Progenitor cell of endocrine pancreas (in vitro differentiated cells): Measurements from ENCODE around the gene HOXD4. TPM values are rescaled to one million over a fixed set of nuclear protein-coding genes. Genes with fewer than 3 reads are reported as not detected.

ENCODE experiments used
- DNase-seq: peaks from one replicate; pipeline ENCODE4 v3.0.0; 2021; ENCODE audit warnings: low spot score; ENCODE audit not compliant: unreplicated experiment
- H3K27ac Mint-ChIP-seq: 2 replicates; pipeline ENCODE4 v1.8.0; 2021; ENCODE audit warnings: mild to moderate bottlenecking, moderate library complexity, mixed read lengths
- H3K27me3 Mint-ChIP-seq: 2 replicates; pipeline ENCODE4 v1.8.0; 2021; ENCODE audit warnings: mixed read lengths
- H3K36me3 Mint-ChIP-seq: 2 replicates; pipeline ENCODE4 v1.8.0; 2022; ENCODE audit warnings: mixed read lengths; ENCODE audit not compliant: insufficient read depth
- H3K4me1 Mint-ChIP-seq: 2 replicates; pipeline ENCODE4 v1.8.0; 2021; ENCODE audit warnings: low read depth, mixed read lengths
- H3K4me3 Mint-ChIP-seq: 2 replicates; pipeline ENCODE4 v1.8.0; 2021; ENCODE audit warnings: low read depth, mild to moderate bottlenecking, moderate library complexity, mixed read lengths
- H3K9me3 Mint-ChIP-seq: 2 replicates; pipeline ENCODE4 v1.8.0; 2021; ENCODE audit warnings: low read depth, mixed read lengths
- long read RNA-seq: library from polyadenylated mRNA; unstranded; transcript quantifications from one replicate; pipeline ENCODE4 v2.0.0, GENCODE V29; 2020
- total RNA-seq: library from RNA; stranded (reverse); gene quantifications from 2 replicates; pipeline ENCODE4 v1.2.1, GENCODE V29; 2021
- TF ChIP-seq, protein P1 (sequence below): fragments of 200-600 bp; sonication (generic); IDR thresholded peaks from one replicate; pipeline ENCODE4 v1.5.0; 2021; ENCODE audit warnings: antibody characterized with exemption, mild to moderate bottlenecking; ENCODE audit not compliant: unreplicated experiment

The HOXD4 gene
- total RNA-seq = not detected in 2 replicates
- long read RNA-seq = 0 reads

DNA sequence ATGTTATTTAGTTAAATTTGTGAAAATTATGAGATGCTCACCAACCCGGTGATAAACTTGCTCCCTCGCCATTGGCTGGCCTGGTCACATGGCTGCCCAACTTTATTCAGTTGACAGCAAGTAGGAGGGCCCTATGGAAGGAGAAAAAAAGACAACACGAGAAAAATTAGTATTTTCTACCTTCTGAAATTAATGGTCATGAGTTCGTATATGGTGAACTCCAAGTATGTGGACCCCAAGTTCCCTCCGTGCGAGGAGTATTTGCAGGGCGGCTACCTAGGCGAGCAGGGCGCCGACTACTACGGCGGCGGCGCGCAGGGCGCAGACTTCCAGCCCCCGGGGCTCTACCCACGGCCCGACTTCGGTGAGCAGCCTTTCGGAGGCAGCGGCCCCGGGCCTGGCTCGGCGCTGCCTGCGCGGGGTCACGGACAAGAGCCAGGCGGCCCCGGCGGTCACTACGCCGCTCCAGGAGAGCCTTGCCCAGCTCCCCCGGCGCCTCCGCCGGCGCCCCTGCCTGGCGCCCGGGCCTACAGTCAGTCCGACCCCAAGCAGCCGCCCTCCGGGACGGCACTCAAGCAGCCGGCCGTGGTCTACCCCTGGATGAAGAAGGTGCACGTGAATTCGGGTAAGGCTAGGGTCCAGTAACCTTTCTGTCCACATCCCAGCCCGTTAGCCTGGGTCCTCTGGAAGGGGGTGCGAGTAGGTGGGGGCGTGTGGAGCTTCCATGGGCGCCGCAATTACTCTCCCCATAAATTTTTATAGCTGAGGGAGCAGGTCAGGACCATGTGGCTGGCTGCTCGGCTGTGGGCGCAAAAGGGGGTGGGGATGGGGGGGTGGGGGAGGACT is at the start of gene HOXD4:
TSS of gene HOXD4 (plus strand) at position 109 of the 846 bp plus-strand sequence. CDS start at position 193, 84 bp downstream.
- no peak within 1 kb of the TSS for H3K27ac Mint-ChIP-seq
- no peaks in the 10 kb centered on the region for H3K36me3 Mint-ChIP-seq
- H3K4me1 Mint-ChIP-seq = no peaks in the 10 kb centered on the region
- no peaks in the 10 kb centered on the region for H3K9me3 Mint-ChIP-seq
- H3K4me3 Mint-ChIP-seq = peak within 1 kb of the TSS; percentile 40
- DNase-seq = no peak
- peaks cover 97% of the 10 kb centered on the region for H3K27me3 Mint-ChIP-seq
- TF ChIP-seq, protein P1, sequence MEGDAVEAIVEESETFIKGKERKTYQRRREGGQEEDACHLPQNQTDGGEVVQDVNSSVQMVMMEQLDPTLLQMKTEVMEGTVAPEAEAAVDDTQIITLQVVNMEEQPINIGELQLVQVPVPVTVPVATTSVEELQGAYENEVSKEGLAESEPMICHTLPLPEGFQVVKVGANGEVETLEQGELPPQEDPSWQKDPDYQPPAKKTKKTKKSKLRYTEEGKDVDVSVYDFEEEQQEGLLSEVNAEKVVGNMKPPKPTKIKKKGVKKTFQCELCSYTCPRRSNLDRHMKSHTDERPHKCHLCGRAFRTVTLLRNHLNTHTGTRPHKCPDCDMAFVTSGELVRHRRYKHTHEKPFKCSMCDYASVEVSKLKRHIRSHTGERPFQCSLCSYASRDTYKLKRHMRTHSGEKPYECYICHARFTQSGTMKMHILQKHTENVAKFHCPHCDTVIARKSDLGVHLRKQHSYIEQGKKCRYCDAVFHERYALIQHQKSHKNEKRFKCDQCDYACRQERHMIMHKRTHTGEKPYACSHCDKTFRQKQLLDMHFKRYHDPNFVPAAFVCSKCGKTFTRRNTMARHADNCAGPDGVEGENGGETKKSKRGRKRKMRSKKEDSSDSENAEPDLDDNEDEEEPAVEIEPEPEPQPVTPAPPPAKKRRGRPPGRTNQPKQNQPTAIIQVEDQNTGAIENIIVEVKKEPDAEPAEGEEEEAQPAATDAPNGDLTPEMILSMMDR = no peak

- Mint-ChIP-seq H3K27me3 (peaks cover 93% of the 10 kb centered on the region), H3K36me3 (no peaks in the 10 kb centered on the region), H3K27ac (no peak overlapping the region), H3K4me1 (peaks cover 4% of the 10 kb centered on the region), H3K4me3 (no peak overlapping the region), H3K9me3 (no peaks in the 10 kb centered on the region)
- TF ChIP-seq, protein P1 = no peak
- no peak for DNase-seq
These were observed 49.5 kb upstream of the HOXD4 start for GRCh38 chr2:176101842-176102241.

- Mint-ChIP-seq H3K9me3 (no peaks in the 10 kb centered on the region), H3K27ac (no peak overlapping the region), H3K27me3 (peaks cover 93% of the 10 kb centered on the region), H3K4me3 (no peak overlapping the region), H3K36me3 (no peaks in the 10 kb centered on the region), H3K4me1 (peaks cover 7% of the 10 kb centered on the region)
- no peak for DNase-seq
- TF ChIP-seq, protein P1 = no peak
These were observed 49.0 kb upstream of the HOXD4 start for GRCh38 chr2:176102309-176102866.

- no peaks in the 10 kb centered on the region for H3K9me3 Mint-ChIP-seq
- H3K36me3 Mint-ChIP-seq = no peaks in the 10 kb centered on the region
- DNase-seq = no peak
- no peak overlapping the region for H3K27ac Mint-ChIP-seq
- H3K27me3 Mint-ChIP-seq = peaks cover 87% of the 10 kb centered on the region
- no peak overlapping the region for H3K4me3 Mint-ChIP-seq
- TF ChIP-seq, protein P1 = no peak
- H3K4me1 Mint-ChIP-seq = peaks cover 3% of the 10 kb centered on the region
These were observed 48.2 kb upstream of the HOXD4 start for GRCh38 chr2:176103194-176103593.

DNA sequence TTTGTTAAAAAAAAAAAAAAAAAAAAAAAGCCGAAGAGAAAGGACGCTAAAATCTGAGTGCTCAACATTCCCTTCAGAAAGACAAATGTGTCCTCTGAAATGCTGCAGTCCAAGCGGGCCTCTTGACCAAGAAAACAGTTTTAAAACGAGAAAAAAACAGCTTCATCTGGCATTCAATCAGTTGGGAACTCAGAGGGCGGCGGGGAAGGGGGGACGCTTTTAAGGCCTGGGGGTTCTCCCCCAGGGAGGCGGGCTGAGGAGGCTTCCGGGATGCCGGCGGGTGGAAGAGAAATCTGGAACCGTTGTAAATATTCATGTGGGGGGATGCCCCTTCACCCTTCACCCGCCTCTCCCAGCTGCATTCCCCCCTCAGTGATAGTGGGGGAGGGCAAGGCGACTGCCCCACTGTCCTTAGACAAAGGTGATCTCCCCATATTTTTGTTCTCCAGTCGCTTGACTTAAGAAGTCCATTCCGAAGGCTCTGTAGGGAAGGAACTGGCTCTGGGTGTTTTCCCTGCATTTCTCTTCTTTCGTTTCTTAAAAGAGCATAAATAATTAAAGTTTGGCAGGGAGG is 47.5 kb upstream of the HOXD4 start:
- Mint-ChIP-seq H3K36me3 (no peaks in the 10 kb centered on the region), H3K9me3 (no peaks in the 10 kb centered on the region), H3K27ac (no peak overlapping the region), H3K27me3 (peaks cover 88% of the 10 kb centered on the region), H3K4me3 (no peak overlapping the region), H3K4me1 (peaks cover 3% of the 10 kb centered on the region)
- TF ChIP-seq, protein P1 = no peak
- no peak for DNase-seq
